Gastroesophageal sphincter (tissue), 3 donors: ENCODE results near the gene VHLL.

ENCODE experiments used
- POLR2A ChIP-seq, 2 donors: fragments of 450-650 bp; IDR thresholded peaks; one replicate each; pipeline ENCODE4 v1.6.1; 2017; ENCODE audit warnings: antibody characterized with exemption in 2 of 2, mild to moderate bottlenecking in 2 of 2, moderate library complexity in 1 of 2
- POLR2AphosphoS5 ChIP-seq: sonication (generic); formaldehyde crosslinking; IDR thresholded peaks from one replicate; pipeline ENCODE4 v1.6.1; 2017; ENCODE audit warnings: antibody characterized with exemption
- TF ChIP-seq, protein P1 (sequence below), 4 experiments: fragments of 200-600 bp in 2 of 4; fragments of 450-650 bp in 2 of 4; sonication (generic) in 1 of 4; IDR thresholded peaks; one replicate each; pipeline ENCODE4 v1.5.1; 2017 to 2019; ENCODE audit warnings: antibody characterized with exemption in 4 of 4, mild to moderate bottlenecking in 2 of 4, moderate library complexity in 2 of 4

DNA sequence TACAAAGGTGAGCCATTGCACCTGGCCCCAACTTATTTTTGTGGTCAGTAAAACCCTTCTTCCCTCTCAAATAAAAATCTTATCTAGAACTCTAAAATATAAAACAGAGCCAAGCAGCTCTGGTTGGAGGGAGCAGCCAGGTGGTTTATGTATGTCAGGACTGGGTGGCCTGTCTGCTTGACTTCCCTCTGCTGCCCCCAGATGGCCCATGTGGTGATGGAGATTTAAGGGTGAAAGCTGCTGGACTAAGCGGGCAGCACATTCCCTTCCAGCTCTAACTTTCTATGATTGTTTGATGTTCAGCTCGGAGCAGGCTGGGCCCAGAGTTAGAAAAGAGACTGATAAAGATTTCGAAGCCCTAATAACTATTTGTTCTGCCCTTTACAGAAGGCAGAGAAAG, 39.3 kb downstream of the VHLL start:
- no peak for TF ChIP-seq POLR2A (IDR thresholded peaks at IDR 0.05)
- TF ChIP-seq, protein P1, sequence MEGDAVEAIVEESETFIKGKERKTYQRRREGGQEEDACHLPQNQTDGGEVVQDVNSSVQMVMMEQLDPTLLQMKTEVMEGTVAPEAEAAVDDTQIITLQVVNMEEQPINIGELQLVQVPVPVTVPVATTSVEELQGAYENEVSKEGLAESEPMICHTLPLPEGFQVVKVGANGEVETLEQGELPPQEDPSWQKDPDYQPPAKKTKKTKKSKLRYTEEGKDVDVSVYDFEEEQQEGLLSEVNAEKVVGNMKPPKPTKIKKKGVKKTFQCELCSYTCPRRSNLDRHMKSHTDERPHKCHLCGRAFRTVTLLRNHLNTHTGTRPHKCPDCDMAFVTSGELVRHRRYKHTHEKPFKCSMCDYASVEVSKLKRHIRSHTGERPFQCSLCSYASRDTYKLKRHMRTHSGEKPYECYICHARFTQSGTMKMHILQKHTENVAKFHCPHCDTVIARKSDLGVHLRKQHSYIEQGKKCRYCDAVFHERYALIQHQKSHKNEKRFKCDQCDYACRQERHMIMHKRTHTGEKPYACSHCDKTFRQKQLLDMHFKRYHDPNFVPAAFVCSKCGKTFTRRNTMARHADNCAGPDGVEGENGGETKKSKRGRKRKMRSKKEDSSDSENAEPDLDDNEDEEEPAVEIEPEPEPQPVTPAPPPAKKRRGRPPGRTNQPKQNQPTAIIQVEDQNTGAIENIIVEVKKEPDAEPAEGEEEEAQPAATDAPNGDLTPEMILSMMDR (IDR thresholded peaks at IDR 0.05): no peak
- no peak for TF ChIP-seq POLR2AphosphoS5
